HG03432 (cell line): ENCODE results near the gene MAPKAP1.
"Not testable (repeated sequence)": the region's sequence is repeated elsewhere in the genome, so short reads cannot be mapped to it uniquely, and the experiment has no call there.

ENCODE experiments used
- ATAC-seq: cut with Tn5 transposase; IDR thresholded peaks from one replicate; pipeline ENCODE4 v1.9.1; 2021; ENCODE audit warnings: mild to moderate bottlenecking, moderate library complexity; ENCODE audit not compliant: unreplicated experiment

MAPKAP1 gene

DNA sequence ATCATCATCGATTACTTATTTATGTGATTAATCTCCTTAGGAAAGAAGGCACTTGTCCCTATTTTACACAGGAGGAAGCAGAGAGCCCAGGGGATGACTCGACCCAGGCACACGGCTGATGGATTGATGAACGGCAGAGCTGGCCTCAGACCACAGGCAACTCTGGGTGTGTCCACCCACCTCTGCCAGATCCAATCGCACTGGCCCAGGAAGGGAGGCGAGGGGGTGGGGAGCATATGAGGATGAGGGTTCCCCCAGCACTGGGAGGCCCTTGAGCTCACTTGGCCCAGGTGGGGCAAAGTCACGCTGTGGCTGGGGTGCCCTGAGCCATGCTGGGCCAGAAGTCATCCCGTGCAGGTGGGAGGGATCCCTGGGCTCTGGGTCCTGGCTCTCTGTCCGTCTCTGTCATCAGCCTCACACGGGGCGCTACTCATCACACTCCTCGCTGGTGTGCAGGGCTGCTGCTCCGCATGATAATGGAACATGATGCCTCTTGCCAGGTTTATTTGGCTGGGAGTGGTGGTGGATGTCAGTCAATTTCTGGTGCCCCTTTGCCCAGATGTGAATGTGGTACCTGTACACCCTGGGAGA lies 285.3 kb downstream of the MAPKAP1 start:
- no peak for ATAC-seq

DNA sequence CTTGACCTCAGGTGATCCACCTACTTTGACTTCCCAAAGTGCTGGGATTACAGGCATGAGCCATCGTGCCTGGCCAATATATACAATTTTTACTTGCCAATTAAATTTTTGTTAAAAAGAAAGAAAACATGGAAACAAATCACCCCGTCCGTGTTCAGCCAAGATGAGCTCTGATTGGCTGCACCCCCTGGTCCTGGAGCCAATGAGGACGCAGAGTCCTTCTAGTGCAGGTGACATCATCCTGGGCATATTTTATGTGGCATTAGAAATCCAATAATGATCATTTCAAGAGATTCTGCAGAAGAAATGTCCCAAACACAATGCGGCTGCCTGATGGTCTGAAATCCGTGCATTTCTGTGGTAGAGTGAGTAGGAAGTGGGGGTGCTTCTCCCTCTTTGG lies 285.8 kb downstream of the MAPKAP1 start:
- ATAC-seq, result no peak

DNA sequence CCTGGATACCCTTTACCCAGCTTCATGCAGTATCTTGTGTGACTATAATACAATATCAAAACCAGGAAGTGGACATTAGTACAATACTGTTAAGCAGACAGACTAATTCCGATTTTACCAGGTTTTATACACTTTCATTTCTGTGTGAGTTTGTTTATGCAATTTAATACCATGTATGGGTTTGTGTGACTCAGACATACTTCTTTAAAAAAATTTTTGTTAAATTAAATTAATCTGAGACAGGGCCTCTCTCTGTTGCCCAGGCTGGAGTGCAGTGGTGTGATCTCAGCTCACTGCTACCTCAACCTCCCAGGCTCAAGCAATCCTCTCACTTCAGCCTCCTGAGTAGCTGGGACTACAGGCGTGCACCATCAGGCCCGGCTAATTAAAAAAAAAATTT lies 288.6 kb downstream of the MAPKAP1 start:
- ATAC-seq, result no peak

DNA sequence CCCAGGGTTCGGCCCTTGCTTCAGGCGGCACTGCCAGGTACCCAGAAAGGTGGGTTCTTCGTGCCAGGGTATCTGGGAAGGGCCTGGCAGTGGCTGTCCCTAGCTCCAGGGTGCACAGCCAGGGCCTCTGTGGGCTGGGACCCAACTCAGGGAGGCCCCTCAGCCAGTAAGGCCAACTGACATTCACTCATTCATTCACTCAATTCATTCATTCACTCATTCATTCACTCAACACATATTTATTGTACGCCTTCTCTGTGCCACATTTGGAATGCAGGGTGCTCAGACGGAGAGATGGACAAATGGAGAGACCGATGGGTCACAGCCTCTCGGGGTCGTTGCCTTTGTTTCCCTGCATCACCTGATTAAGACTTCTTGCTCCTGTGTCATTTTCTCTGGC lies 290.5 kb downstream of the MAPKAP1 start:
- ATAC-seq, result no peak

DNA sequence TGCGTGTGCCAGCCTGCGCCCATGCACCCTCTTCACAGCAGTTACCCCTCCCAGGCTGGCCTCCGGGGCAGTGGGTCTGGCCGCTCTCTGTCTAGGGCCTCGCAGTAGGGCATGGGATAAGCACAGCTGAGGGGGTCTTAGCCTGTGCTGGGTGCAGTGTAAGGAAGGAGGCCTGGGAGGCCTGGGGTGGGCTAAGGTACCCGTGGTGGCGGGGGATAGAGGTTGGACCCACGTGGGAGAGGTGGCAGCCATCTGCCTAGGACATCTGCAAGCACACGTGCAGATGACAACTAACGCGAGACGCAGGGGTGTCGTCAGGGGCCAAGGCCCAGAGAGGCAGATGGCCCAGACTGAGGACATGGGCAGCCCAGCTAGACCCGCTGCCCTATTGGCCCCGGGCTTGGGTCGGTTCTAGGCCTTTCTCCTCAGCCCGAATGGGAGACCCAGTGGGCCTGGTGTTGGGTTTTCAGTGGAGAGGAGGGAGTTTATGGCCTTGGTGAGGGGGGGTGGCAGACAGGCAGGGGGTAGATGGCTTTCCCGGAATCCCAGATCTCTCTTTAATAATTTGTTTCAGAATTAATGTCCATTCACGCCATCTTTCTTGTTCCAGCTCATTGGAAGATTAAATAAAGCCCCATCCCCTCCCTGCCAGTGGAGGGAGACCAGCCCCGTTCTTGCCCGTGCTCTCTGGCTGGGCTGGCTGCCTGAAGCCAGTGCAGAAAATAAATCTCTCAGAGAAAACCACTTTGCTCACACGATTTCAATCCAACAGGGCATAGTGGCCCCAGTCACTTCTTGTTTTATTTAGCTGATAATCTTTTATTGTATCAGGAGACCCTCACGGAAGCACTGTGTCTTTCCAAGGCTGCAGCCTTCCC lies 291.2 kb downstream of the MAPKAP1 start:
- ATAC-seq, result no peak

DNA sequence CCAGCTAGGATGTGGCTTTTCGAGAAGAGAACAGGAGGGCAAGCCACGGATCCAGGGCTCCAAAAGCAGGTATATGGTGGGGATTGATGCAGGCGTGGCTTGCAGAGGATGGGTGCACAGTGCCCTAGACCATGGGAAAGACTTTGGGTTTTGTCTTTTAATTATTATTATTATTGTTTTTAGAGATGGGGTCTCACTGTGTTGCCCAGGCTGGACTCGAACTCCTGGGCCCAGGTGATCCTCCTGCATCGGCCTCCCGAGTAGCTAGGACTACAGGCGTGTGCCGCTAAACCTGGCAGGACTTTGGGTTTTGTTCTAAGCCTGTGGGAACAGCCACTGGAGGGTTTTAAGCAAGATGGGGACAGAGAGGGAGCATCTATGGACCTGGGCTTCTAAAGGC lies 293.4 kb downstream of the MAPKAP1 start:
- no peak for ATAC-seq

DNA sequence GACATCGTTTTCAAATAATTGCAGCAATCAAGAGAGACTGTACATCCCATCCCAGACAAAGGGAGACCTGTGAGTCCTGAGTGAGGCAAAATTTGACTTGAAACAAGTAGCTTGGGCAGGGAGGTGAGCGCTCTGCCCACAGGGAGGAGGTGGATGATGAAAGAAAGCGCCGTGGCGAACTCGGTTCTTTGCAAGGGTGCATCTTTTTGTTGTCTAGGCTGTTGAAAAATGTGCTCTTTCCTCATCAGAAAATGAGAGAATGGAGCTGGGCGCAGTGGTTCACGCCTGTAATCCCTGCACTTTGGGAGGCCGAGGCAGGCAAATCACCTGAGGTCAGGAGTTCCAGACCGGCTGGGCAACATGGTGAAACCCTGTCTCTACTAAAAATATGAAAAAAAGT lies 294.8 kb downstream of the MAPKAP1 start:
- no peak for ATAC-seq

DNA sequence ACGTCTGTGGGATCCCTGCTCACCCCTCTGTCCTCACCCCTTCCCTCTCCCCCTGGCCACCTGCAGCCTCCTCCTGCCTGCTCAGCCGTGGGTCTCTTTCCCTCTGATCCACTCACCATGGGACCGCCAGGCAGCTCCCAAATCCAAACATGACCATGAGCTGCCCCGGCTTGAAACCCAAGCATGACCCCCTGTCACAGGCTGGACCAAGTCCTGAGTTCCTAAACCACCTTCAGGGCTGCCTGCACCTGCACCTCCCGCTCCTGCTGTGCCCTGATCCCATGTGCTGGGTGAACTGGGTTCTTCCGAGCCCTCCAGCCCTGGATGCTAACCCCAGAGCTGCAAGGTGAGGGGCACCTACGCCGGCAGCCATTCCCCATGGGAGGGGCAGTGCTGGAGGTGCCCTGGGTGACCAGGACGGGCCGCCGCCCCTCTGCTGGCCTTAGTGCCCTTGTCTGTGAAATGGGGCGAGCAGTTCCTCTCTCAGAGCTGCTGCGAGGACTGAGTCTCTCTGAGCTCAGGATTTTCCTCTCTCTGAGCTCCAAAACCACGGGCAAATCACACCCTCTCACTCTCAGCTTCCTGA lies 295.7 kb downstream of the MAPKAP1 start:
- ATAC-seq, result no peak

DNA sequence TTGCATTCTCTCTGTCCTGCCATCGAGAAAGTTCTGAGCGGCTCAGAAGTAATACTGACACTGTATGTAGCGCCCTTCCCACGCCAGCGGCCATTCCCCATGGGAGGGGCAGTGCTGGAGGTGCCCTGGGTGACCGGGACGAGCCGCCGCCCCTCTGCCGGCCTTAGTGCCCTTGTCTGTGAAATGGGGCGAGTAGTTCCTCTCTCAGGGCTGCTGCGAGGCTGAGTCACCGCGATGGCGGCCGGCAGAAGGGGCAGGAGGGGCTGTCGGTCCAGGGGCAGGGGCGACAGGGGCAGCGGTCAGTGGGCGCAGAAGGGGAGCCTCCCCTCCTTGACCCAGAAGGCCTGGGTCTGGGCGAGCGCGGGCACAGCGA lies 296.5 kb downstream of the MAPKAP1 start:
- ATAC-seq, result no peak

DNA sequence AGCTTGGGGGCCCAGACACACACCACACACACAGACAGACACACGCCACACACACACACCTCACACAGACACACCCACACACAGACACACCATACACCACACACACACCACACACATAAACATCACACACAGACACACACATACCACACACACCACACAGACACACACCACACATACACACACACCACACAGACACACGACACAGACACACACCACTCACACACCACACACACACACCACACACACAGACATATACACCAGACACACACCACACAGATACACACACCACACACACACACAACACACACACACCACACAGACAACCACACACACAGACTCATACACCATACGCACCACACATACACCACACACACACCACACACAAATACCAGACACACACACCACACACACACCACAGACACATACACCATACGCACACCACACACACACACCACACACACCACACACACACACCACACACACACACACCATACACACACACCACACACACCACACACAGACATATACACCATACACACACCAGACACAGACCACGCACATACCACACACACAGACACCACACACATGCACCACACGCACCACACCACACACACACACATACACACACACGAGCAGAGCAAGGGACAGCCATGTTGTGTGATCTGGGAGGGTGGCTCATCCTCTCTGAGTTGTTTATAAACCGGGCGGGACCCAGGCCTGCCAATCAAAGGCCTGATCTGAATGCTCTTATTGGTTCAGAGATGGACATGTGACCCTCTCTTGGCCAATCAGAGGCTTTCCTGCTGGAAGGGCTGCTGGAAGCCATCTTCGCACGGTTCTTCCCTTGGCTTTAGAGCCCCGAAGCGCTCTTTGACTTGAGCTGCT lies 297.1 kb downstream of the MAPKAP1 start:
- no peak for ATAC-seq

DNA sequence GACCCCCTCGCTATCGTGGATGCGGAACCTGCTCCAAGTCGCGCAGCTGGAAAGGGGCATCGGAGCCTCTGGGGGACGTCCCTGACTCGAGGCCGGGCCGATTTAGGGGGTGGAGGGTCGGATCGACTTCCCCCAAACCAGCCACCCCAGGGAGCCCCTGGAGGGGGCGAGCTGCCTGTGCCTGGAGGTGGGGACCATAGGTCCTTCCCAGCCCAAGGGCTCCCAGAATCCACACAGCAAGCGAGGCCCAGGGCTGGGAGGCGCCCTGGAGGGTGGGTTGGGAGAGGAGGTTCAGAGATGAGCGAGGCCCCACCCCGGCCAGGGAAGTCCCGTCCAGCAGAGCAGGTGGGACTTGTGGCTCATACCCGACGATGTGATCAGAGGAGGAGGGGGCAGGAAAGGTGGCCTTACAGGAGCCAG lies 297.8 kb downstream of the MAPKAP1 start:
- no peak for ATAC-seq

DNA sequence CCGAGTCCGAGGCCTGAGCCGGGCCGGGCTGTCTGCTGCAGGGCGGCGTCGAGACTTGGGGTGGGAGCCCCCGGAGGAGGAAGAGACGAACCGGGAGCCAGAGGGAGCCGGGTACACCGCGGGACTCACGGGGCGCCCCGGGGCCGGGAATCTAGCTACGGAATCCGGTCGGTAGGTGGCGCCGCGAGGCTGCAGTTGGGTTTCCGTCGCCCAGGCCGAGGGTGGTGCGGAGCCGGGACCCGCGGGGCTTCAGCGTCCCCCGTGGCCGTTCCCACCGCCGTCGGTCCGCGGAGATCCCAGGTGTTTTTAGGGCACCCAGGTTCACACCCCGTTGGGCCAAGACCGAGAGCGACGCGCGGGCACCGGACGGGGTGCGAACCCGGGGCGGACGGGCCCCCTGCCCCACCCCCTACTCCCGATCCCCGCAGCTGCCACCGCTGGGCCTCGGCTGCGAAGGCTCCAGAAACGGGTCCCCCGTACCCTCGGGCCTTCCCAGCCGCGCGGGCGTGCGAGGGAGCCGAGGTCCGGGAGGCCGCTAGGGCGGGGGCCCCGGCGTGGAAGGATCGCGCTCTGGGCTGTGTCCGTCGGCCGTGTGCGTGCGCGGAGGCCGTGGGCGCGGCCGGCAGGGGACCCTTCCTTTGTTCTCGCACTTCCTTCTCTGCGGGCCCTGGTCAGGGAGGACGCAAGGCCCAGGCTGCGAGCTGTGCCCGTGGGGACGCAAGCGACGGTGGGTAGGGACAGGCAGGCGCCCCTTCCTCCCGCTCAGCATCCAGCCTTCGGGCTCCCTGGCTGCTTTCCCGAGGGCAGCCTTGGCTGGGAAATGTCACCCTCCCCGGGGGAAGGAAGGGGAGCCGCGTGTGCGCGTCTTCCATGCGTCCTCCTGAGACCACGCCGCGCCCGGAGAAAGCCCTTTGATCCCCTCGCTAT lies 298.8 kb downstream of the MAPKAP1 start:
- peak; percentile 73 for ATAC-seq

DNA sequence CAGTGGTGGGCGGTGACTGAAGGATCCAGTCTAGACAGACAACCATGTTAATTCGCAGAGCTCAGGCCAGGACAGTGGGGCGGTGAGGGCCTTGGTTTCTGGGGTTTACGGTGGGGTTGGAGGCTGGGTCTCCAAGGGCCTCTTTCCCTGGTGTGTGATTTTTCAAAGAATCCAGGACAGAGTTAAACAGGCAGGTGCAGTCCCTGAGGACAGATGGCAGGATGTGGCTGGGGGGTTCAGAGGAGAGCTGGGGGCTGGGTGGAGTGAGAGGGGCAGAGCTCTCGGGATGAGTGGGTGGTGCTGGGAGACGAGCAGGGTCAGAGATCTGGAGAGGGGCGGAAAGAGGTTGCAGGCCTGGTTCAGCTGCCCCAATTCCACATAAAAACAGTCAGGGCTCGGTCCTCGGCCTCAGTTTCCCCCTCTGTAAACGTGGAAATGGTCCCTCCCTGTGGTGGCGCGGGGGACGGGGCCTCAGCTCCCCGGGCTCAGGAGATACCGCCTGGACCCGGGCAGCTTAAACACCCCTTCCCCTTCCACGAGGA lies 299.5 kb downstream of the MAPKAP1 start:
- no peak for ATAC-seq

DNA sequence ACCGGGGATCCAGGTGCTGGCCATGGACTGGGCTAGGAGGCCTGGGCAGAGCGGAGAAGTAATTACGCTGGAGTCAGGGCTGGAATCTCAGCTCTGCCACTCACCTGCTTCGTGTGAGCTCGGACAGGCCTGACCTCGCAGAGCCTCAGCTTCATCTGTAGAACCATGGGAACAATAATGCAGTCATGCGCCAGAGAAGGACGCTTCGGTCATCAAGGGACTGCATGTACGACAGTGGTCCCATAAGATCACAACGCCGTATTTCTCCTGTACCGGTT lies 300.3 kb downstream of the MAPKAP1 start:
- ATAC-seq, result no peak

DNA sequence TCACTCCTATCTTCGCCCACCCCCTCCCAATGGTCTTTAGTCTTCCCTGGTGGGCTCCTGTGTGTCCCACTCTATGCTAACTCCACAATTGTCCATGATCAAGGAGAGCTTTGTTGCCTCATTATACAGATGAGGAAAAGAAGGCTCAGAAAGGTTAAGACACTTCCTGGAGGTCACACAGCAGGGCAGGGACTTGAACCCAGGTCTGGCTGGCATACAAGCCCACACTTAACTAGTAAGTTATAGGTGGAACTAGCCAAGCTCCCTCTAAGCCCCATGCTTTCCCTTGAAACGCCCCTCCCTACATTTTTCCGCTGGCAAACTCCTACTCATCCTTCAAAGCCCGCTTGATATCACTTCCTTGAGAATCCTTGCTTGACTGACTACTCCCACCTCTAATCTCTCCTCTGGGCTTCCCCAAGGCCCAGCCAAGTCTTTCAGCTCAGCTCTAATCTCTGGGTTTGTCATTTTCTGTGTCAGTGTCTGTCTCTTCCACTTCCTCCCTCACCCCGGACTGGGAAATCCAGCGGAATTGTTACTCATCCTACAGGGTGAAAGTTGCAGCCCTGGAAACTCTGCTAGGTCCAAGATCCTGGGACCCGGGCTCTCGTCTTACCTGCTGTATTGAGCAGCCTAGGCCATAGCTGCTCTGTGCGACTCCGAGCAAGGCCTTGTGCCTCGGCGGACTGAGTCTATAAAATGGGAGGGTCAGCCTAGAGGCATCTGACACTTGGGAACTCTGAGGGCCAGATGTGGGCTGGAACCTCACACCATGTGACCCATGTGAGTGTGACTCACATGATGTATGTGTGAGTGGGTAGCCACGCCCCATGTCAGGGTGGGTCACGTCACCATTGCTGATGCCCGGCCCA lies 300.8 kb downstream of the MAPKAP1 start:
- no peak for ATAC-seq

DNA sequence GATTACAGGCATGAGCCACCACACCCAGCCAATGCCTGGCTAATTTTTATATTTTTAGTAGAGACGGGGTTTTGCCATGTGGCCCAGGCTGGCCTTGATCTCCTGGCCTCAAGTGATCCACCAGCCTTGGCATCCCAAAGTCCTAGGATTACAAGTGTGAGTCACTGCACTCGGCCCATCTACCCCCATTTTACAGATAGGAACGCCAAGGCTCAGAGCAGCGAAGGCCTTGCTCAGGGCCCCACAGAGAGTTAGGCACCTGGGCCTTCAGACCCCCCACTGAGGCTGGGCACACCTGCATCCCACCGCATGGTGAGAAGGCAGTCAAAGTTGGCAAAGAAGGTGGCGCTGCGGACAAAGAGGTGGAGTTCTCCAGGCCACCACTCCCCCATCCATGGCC lies 302.3 kb downstream of the MAPKAP1 start:
- no peak for ATAC-seq

DNA sequence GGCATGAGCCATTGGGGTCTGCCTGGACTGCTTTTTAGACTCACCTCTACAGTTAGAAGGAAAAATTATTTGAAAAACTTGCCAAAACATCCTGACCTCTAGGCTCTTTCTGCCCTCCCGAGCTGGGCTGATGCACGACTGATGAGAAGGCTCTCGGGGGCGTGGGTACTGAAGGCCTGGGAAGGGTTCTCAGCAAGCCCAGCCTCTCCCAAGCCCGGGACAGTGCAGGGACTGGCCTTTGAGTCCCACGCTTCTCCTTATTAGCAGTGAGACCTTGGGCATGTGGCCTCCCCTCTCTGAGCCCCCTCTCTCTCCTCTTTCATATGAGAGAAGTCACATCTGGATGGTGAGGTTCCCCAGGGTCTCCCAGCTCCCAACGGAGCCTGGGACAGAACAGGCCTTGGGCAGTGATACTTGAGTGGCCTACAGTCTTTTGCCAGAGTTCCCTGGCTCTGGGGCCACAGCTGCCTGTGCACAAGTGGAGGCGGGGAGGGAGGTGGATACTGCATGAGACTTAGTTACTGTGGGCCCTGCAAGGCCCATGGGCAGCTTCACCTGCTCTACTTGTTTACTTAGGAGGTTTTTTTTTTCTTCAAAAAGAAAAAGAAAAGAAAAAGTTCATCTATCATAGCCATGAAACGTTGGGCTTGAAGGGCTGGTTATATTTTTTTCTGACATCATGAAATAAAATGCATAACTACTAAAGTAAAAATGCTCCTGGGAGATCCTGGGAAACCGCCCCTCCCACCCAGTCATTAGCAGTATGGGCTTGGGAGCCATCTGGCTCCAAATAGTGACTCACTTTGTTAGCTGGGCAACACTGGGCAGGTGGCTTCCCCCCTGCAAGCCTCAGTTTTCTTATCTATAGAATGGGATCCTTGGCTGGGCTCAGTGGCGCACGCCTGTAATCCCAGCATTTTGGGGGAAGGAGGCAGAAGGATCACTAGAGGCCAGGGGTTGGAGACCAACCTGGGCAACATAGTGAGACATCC lies 306.0 kb downstream of the MAPKAP1 start:
- no peak for ATAC-seq

DNA sequence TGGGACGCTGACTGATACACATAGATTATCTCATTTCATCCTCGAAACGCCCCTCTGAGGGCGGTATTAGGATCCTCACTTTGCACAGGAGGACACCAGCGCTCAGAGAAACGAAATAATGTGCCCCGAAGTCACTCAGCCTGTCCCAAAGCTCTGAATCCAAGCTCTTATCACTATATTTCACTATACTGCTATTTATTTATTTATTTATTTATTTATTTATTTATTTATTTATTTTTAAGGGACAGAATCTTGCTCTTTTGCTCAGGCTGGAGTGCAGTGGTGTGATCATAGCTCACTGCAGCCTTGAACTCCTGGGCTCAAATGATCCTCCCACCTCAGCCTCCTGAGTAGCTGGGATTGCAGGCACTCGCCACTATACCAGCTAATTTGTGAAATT lies 306.8 kb downstream of the MAPKAP1 start:
- not testable (repeated sequence) for ATAC-seq
